ENCODE measurements around the gene C2CD3. TPM values are rescaled to one million over a fixed set of nuclear protein-coding genes. Genes with fewer than 3 reads are reported as not detected.

The C2CD3 gene
- total and polyA plus RNA-seq, 9 of the 15 experiments (the other 6 are each of a cell fraction or from before 2014, with no cell fraction given) = 4.4 to 20.2 (median 15.4) TPM

GRCh38 chr11:74002832-74003231 lies 168.0 kb downstream of the C2CD3 start (continued):
- TF ChIP-seq ID3 (CRISPR knock-in tag; IDR thresholded peaks at IDR 0.05) (no peak), ID3 (tag; IDR thresholded peaks at IDR 0.05) (0 out of 2 replicates have a peak, but pooled peaks have one; percentile 22), NR2C1 (IDR thresholded peaks at IDR 0.05) (no peak), NR2C1 (tag; IDR thresholded peaks at IDR 0.05) (peak; percentile 71), ZNF740 (CRISPR knock-in tag; IDR thresholded peaks at IDR 0.05) (no peak), ZNF740 (tag; IDR thresholded peaks at IDR 0.05) (peak in 1 of 2 experiments; percentile 38; a peak in 1 of 4 replicates), PTRF (tag; IDR thresholded peaks at IDR 0.05) (peak; percentile 42; the same call in 1 of the 2 replicates), ZFP1 (CRISPR knock-in tag; IDR thresholded peaks at IDR 0.05) (no peak), CREB3 (tag; conservative IDR thresholded peaks at IDR 0.05; ENCODE audit: low read depth) (0 out of 2 replicates have a peak, but pooled peaks have one; percentile 21), CXXC5 (CRISPR knock-in tag; IDR thresholded peaks at IDR 0.05) (peak; percentile 54), JUND (IDR thresholded peaks at IDR 0.05; ENCODE audit: borderline replicate concordance, low read depth, low read length) (no peak), JUND (tag; IDR thresholded peaks at IDR 0.05; ENCODE audit: borderline replicate concordance, low read depth, low read length) (no peak), ZBTB5 (IDR thresholded peaks at IDR 0.05) (no peak), ZFX (CRISPR knock-in tag; IDR thresholded peaks at IDR 0.05) (no peak), SMAD4 (CRISPR knock-in tag; conservative IDR thresholded peaks at IDR 0.05) (peak; percentile 34; the same call in 1 of the 2 replicates), ARID1B (IDR thresholded peaks at IDR 0.05) (0 out of 2 replicates have a peak, but pooled peaks have one; percentile 7)
